ENCODE data around the gene TMCO4.

DNA sequence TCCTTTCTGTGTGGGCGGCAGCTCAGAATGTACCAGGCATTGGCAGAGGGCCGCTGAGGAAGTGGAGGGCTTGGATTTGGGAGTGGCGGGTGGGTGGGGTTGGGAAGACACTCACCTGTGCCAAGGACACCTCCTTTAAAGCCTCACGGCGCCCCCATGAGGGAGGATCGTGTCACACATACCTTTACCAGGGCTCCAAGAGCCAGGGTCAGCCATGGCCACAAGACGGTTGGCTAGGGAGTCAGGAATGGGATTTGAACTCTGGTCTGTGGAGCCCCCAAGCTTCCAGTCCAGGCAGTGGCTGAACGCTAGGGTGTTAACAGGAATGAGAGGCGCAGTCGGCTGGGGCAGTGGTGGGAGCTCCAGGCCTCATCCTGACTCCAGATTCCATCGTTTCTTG, 151.0 kb downstream of the TMCO4 start:
- TF ChIP-seq, protein P1, sequence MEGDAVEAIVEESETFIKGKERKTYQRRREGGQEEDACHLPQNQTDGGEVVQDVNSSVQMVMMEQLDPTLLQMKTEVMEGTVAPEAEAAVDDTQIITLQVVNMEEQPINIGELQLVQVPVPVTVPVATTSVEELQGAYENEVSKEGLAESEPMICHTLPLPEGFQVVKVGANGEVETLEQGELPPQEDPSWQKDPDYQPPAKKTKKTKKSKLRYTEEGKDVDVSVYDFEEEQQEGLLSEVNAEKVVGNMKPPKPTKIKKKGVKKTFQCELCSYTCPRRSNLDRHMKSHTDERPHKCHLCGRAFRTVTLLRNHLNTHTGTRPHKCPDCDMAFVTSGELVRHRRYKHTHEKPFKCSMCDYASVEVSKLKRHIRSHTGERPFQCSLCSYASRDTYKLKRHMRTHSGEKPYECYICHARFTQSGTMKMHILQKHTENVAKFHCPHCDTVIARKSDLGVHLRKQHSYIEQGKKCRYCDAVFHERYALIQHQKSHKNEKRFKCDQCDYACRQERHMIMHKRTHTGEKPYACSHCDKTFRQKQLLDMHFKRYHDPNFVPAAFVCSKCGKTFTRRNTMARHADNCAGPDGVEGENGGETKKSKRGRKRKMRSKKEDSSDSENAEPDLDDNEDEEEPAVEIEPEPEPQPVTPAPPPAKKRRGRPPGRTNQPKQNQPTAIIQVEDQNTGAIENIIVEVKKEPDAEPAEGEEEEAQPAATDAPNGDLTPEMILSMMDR (IDR thresholded peaks at IDR 0.05), result no peak
- no peak for TF ChIP-seq EZH2 (IDR thresholded peaks at IDR 0.05; ENCODE audit: borderline replicate concordance, insufficient read depth, low read depth, low read length, poor library complexity, severe bottlenecking)

Data from B cell (primary cell).